ENCODE measurements around the gene GNAS-AS1. TPM values are rescaled to one million over a fixed set of nuclear protein-coding genes. Genes with fewer than 3 reads are reported as not detected.
A peak's percentile ranks its signal among the peaks of the same experiment; 100 is the strongest.

GNAS-AS1 gene
- 0.59 TPM for polyA plus RNA-seq (2012; ENCODE audit: missing spikeins)

- TF ChIP-seq TAF1 (IDR thresholded peaks at IDR 0.05; ENCODE audit: borderline replicate concordance, low read depth, low read length) (no peak), POLR2A (IDR thresholded peaks at IDR 0.05; ENCODE audit: low read depth, low read length) (no peak), POLR2AphosphoS5 (IDR thresholded peaks at IDR 0.05; ENCODE audit: low read depth, low read length) (no peak)
- FAIRE-seq (no peak), DNase-seq (ENCODE audit: insufficient read length) (peak; percentile 81)
These were observed at the start of gene GNAS-AS1 for GRCh38 chr20:58850693-58851174. Gene GNAS-AS1, minus strand, starts transcription at chr20:58850902.

GRCh38 chr20:58900397-58900796, 49.7 kb upstream of the GNAS-AS1 start:
- TF ChIP-seq TAF1 (IDR thresholded peaks at IDR 0.05; ENCODE audit: borderline replicate concordance, low read depth, low read length) (no peak), POLR2AphosphoS5 (IDR thresholded peaks at IDR 0.05; ENCODE audit: low read depth, low read length) (no peak; the same call in 1 of the 2 replicates), POLR2A (IDR thresholded peaks at IDR 0.05; ENCODE audit: low read depth, low read length) (no peak; the same call in 1 of the 2 replicates)
- no peak for DNase-seq (ENCODE audit: insufficient read length)
- no peak for FAIRE-seq

GRCh38 chr20:58899512-58899911, 48.8 kb upstream of the GNAS-AS1 start:
- DNase-seq (ENCODE audit: insufficient read length) (no peak), FAIRE-seq (no peak)
- TF ChIP-seq POLR2AphosphoS5 (IDR thresholded peaks at IDR 0.05; ENCODE audit: low read depth, low read length), result no peak; the same call in 1 of the 2 replicates
- TF ChIP-seq TAF1 (IDR thresholded peaks at IDR 0.05; ENCODE audit: borderline replicate concordance, low read depth, low read length), result no peak
- no peak for TF ChIP-seq POLR2A (IDR thresholded peaks at IDR 0.05; ENCODE audit: low read depth, low read length)

- no peak for FAIRE-seq
- DNase-seq (ENCODE audit: insufficient read length), result no peak
- no peak; the same call in none of the 2 replicates for TF ChIP-seq POLR2A (IDR thresholded peaks at IDR 0.05; ENCODE audit: low read depth, low read length)
- peak; percentile 56; the same call in 1 of the 2 replicates for TF ChIP-seq POLR2AphosphoS5 (IDR thresholded peaks at IDR 0.05; ENCODE audit: low read depth, low read length)
- no peak for TF ChIP-seq TAF1 (IDR thresholded peaks at IDR 0.05; ENCODE audit: borderline replicate concordance, low read depth, low read length)
These were observed 48.1 kb upstream of the GNAS-AS1 start for GRCh38 chr20:58898629-58899408.

GRCh38 chr20:58897488-58897887, 46.8 kb upstream of the GNAS-AS1 start:
- DNase-seq (ENCODE audit: insufficient read length) (no peak), FAIRE-seq (no peak)
- no peak; the same call in 1 of the 2 replicates for TF ChIP-seq POLR2A (IDR thresholded peaks at IDR 0.05; ENCODE audit: low read depth, low read length)
- no peak for TF ChIP-seq TAF1 (IDR thresholded peaks at IDR 0.05; ENCODE audit: borderline replicate concordance, low read depth, low read length)
- TF ChIP-seq POLR2AphosphoS5 (IDR thresholded peaks at IDR 0.05; ENCODE audit: low read depth, low read length), result no peak

GRCh38 chr20:58896820-58897219, 46.1 kb upstream of the GNAS-AS1 start:
- FAIRE-seq (no peak), DNase-seq (ENCODE audit: insufficient read length) (no peak)
- TF ChIP-seq TAF1 (IDR thresholded peaks at IDR 0.05; ENCODE audit: borderline replicate concordance, low read depth, low read length) (no peak), POLR2A (IDR thresholded peaks at IDR 0.05; ENCODE audit: low read depth, low read length) (0 out of 2 replicates have a peak, but pooled peaks have one; percentile 12)

- DNase-seq (ENCODE audit: insufficient read length), result no peak
- TF ChIP-seq POLR2A (IDR thresholded peaks at IDR 0.05; ENCODE audit: low read depth, low read length), result no peak
- TF ChIP-seq POLR2AphosphoS5 (IDR thresholded peaks at IDR 0.05; ENCODE audit: low read depth, low read length), result no peak
- TF ChIP-seq TAF1 (IDR thresholded peaks at IDR 0.05; ENCODE audit: borderline replicate concordance, low read depth, low read length), result no peak
- FAIRE-seq, result no peak
These were observed 44.9 kb upstream of the GNAS-AS1 start for GRCh38 chr20:58895448-58896180.

GRCh38 chr20:58894652-58895447, 44.1 kb upstream of the GNAS-AS1 start:
- TF ChIP-seq TAF1 (IDR thresholded peaks at IDR 0.05; ENCODE audit: borderline replicate concordance, low read depth, low read length) (no peak), POLR2AphosphoS5 (IDR thresholded peaks at IDR 0.05; ENCODE audit: low read depth, low read length) (no peak), POLR2A (IDR thresholded peaks at IDR 0.05; ENCODE audit: low read depth, low read length) (no peak; the same call in 1 of the 2 replicates)
- no peak for DNase-seq (ENCODE audit: insufficient read length)
- no peak for FAIRE-seq

- peak; percentile 24 for FAIRE-seq
- TF ChIP-seq POLR2AphosphoS5 (IDR thresholded peaks at IDR 0.05; ENCODE audit: low read depth, low read length) (no peak; the same call in 1 of the 2 replicates), TAF1 (IDR thresholded peaks at IDR 0.05; ENCODE audit: borderline replicate concordance, low read depth, low read length) (no peak), POLR2A (IDR thresholded peaks at IDR 0.05; ENCODE audit: low read depth, low read length) (no peak)
- no peak for DNase-seq (ENCODE audit: insufficient read length)
These were observed 42.8 kb upstream of the GNAS-AS1 start for GRCh38 chr20:58893355-58894120.

GRCh38 chr20:58892932-58893224, 42.2 kb upstream of the GNAS-AS1 start:
- TF ChIP-seq TAF1 (IDR thresholded peaks at IDR 0.05; ENCODE audit: borderline replicate concordance, low read depth, low read length) (no peak), POLR2AphosphoS5 (IDR thresholded peaks at IDR 0.05; ENCODE audit: low read depth, low read length) (no peak), POLR2A (IDR thresholded peaks at IDR 0.05; ENCODE audit: low read depth, low read length) (no peak)
- DNase-seq (ENCODE audit: insufficient read length), result no peak
- FAIRE-seq, result no peak

All from GM12892 (cell line).